Small intestine (tissue), 7 donors: ENCODE data around the gene CELF2. TPM values are rescaled to one million over a fixed set of nuclear protein-coding genes. Genes with fewer than 3 reads are reported as not detected.

Experiments used
- DNase-seq, 2 donors: peaks; one replicate each; pipeline versions ENCODE4 v3.0.0 to v3.0.0-alpha.2; 2013
- FAIRE-seq: peaks from 2 replicates; lab custom pipeline; 2012; peaks lifted over from hg19 to GRCh38; lab: Jason Lieb, UNC
- H3K27ac ChIP-seq, 3 donors: one replicate each; pipeline ENCODE4 v1.5.1; 2013; ENCODE audit warnings: low read length in 2 of 3, mild to moderate bottlenecking in 2 of 3, control low read depth in 1 of 3, inconsistent platforms in 1 of 3, low read depth in 1 of 3, moderate library complexity in 1 of 3
- H3K27me3 ChIP-seq, 3 donors: one replicate each; pipeline ENCODE4 v1.6.1; 2013; ENCODE audit warnings: low read length in 3 of 3, inconsistent platforms in 1 of 3; ENCODE audit not compliant: control insufficient read depth in 3 of 3, insufficient read depth in 3 of 3
- H3K36me3 ChIP-seq, 3 donors: one replicate each; pipeline ENCODE4 v1.6.1; 2013; ENCODE audit warnings: low read length in 3 of 3, inconsistent platforms in 1 of 3, low read depth in 1 of 3, mild to moderate bottlenecking in 1 of 3, moderate library complexity in 1 of 3; ENCODE audit not compliant: control insufficient read depth in 3 of 3, insufficient read depth in 2 of 3
- H3K4me1 ChIP-seq, 3 donors: one replicate each; pipeline ENCODE4 v1.6.1; 2013; ENCODE audit warnings: low read length in 2 of 3, inconsistent platforms in 1 of 3, low read depth in 1 of 3, mild to moderate bottlenecking in 1 of 3, moderate library complexity in 1 of 3; ENCODE audit not compliant: control insufficient read depth in 3 of 3, insufficient read depth in 2 of 3
- H3K4me3 ChIP-seq, 3 donors: one replicate each; pipeline ENCODE4 v1.5.1; 2013; ENCODE audit warnings: low read length in 3 of 3, control low read depth in 1 of 3, inconsistent platforms in 1 of 3, low read depth in 1 of 3, mild to moderate bottlenecking in 1 of 3, moderate library complexity in 1 of 3
- H3K9me3 ChIP-seq, 2 donors: one replicate each; pipeline ENCODE4 v1.6.1; 2013; ENCODE audit warnings: low read depth in 1 of 2, low read length in 1 of 2; ENCODE audit not compliant: control insufficient read depth in 2 of 2, insufficient read depth in 1 of 2
- WGBS, 3 donors: extraction: QIAGEN DNeasy Blood & Tissue Kit; methylation state at CpG; one replicate each; pipeline ENCODE4 v1.1.7; 2013; 5-methylcytosine and 5-hydroxymethylcytosine counted together
- polyA plus RNA-seq, 4 donors: library from polyadenylated mRNA; stranded (reverse) in 3 of 4; unstranded in 1 of 4; fragments of 200-250 nt in 3 of 4; fragments of 120-200 nt in 1 of 4; gene quantifications; one replicate each; pipeline versions ENCODE4 v1.2.1 to v1.2.3, GENCODE V29; 2013
- donor health status: healthy with polysubstance abuse.
- donor health status: control.
- donor health status: control.
- donor health status: Bipolar disorder and iron deficiency.
- donor health status: healthy.

The CELF2 gene
- polyA plus RNA-seq, 4 donors, result 1.8 to 11.6 (median 6.1) TPM

- H3K27me3 ChIP-seq, result peaks cover 0 to 2% (median 0%) of the 10 kb centered on the region in 3 donors
- no peak for FAIRE-seq
- H3K27ac ChIP-seq, result no peak overlapping the region
- H3K4me3 ChIP-seq, result no peak overlapping the region
- no peaks in the 10 kb centered on the region for H3K36me3 ChIP-seq
- WGBS, 3 donors, result 0 to 55% (median 50%) methylated on average over 1 of the region's 1 CpG
- H3K9me3 ChIP-seq, result no peaks in the 10 kb centered on the region
- DNase-seq, result no peak
- peaks cover 0 to 4% (median 0%) of the 10 kb centered on the region in 3 donors for H3K4me1 ChIP-seq
Measured at GRCh38 chr10:11082526-11082925, 64.9 kb downstream of the CELF2 start.

GRCh38 chr10:11083051-11083450 is 65.4 kb downstream of the CELF2 start:
- 90 to 95% (median 91%) methylated on average over 6 of the region's 6 CpGs for WGBS, 3 donors
- Histone ChIP-seq H3K27ac (no peak overlapping the region), H3K36me3 (no peaks in the 10 kb centered on the region), H3K4me3 (no peak overlapping the region), H3K27me3 (peaks cover 0 to 2% (median 0%) of the 10 kb centered on the region in 3 donors), H3K9me3 (no peaks in the 10 kb centered on the region), H3K4me1 (peaks cover 0 to 4% (median 0%) of the 10 kb centered on the region in 3 donors)
- no peak for FAIRE-seq
- DNase-seq, result no peak

DNA sequence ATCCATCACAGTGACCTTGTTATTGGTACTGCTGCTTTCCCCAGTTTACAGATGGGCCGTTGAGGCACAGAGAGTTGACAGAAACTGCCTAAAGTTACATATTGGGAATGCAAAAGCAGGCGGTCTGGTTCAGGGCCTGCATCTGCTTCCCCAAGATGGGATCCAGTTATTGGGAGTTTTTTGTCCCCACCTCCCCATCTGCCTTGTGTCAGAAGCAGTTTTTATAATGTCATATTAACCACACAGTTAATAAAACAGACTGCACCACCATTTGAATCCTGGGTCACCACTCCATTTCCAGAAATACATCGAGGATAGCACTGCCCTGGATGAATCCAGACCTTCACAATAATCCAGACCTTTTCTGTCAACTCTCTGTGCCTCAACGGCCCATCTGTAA is 67.9 kb downstream of the CELF2 start:
- Histone ChIP-seq H3K27me3 (no peaks in the 10 kb centered on the region), H3K4me1 (peaks cover 0 to 4% (median 0%) of the 10 kb centered on the region in 3 donors), H3K27ac (no peak overlapping the region), H3K9me3 (no peaks in the 10 kb centered on the region), H3K36me3 (no peaks in the 10 kb centered on the region), H3K4me3 (no peak overlapping the region)
- DNase-seq (no peak), FAIRE-seq (no peak)
- WGBS, 3 donors, result 71 to 79% (median 74%) methylated on average over 4 of the region's 4 CpGs

GRCh38 chr10:11086177-11086840 is 68.6 kb downstream of the CELF2 start:
- 12 to 55% (median 27%) methylated on average over 13 of the region's 13 CpGs for WGBS, 3 donors
- peak; percentile 84 to 91 for DNase-seq

DNA sequence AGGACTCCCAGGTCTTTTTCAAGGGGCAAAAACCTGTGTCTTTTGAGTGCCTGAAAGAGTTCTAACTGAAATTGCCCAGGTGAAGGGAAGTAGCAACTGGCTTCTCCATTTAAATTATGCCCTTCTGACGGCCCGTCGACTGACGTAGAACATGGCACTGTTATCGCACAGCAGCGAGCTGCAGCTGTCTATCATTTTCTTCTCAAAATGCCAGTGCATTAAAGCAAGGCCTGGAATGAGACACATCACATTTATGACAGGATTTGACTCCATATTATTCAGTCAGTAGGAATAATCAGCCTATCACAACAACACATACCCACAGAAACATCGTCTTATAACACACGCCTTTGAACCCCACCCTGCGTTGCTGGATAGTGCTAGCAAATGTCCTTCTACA is 69.7 kb downstream of the CELF2 start:
- no peak for DNase-seq

More at GRCh38 chr10:11086177-11086840, 68.6 kb downstream of the CELF2 start:
- no peak overlapping the region for H3K4me3 ChIP-seq
- peaks cover 0 to 4% (median 0%) of the 10 kb centered on the region in 3 donors for H3K4me1 ChIP-seq
- H3K27me3 ChIP-seq, result no peaks in the 10 kb centered on the region
- no peaks in the 10 kb centered on the region for H3K9me3 ChIP-seq
- FAIRE-seq, result no peak
- no peak overlapping the region for H3K27ac ChIP-seq
- H3K36me3 ChIP-seq, result no peaks in the 10 kb centered on the region

DNA sequence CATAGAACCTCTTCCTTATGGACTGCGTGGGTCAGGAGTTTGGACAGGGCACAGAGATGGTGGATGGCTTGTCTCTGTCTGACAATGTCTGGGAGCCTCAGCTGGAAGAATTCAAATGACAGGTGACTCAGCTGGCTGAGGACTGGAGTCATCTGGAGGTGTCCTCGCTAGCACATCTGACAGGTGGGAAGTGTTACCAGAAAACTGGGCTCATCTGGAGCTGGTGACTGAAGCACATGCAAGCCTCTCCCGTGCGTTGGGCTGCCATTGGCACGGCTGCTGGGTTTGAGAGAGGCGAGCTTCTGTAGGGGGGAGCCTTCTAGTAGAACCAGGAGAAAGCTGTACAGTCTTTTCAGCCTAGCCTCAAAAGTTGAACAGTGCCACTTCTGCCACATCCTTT is 71.0 kb downstream of the CELF2 start:
- Histone ChIP-seq H3K4me1 (peaks cover 0 to 4% (median 0%) of the 10 kb centered on the region in 3 donors), H3K27ac (no peak overlapping the region), H3K27me3 (no peaks in the 10 kb centered on the region), H3K36me3 (no peaks in the 10 kb centered on the region), H3K9me3 (no peaks in the 10 kb centered on the region), H3K4me3 (no peak overlapping the region)
- DNase-seq (no peak), FAIRE-seq (no peak)
- 86 to 91% (median 91%) methylated on average over 6 of the region's 6 CpGs for WGBS, 3 donors

More for the DNA sequence above, 69.7 kb downstream of the CELF2 start:
- WGBS, 3 donors, result 96 to 99% (median 98%) methylated on average over 9 of the region's 9 CpGs
- no peaks in the 10 kb centered on the region for H3K36me3 ChIP-seq
- no peaks in the 10 kb centered on the region for H3K9me3 ChIP-seq
- no peak overlapping the region for H3K4me3 ChIP-seq
- peaks cover 0 to 4% (median 0%) of the 10 kb centered on the region in 3 donors for H3K4me1 ChIP-seq
- H3K27ac ChIP-seq, result no peak overlapping the region
- no peaks in the 10 kb centered on the region for H3K27me3 ChIP-seq
- no peak for FAIRE-seq

DNA sequence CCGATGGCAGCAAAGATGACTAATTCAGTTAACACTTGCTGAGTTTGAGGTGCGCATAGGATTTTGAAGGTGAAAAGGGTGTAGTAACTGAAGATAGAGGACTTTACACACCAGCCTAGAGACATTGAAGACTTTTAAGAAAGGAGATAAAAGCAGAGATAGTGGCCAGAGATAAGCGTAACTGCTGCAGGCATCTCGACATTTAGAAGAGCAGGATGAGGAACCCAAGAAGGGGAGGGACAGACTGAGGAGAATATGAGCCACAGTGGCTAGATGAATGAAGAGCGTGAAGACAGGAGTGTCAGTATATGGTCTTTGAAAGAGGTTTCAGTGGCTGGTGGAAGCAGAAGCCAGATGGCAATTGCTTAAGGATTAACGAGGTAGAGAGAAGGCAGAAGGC is 71.6 kb downstream of the CELF2 start:
- H3K4me1 ChIP-seq, result peaks cover 0 to 4% (median 0%) of the 10 kb centered on the region in 3 donors
- H3K4me3 ChIP-seq, result no peak overlapping the region
- no peaks in the 10 kb centered on the region for H3K9me3 ChIP-seq
- H3K27me3 ChIP-seq, result no peaks in the 10 kb centered on the region
- H3K27ac ChIP-seq, result no peak overlapping the region
- no peaks in the 10 kb centered on the region for H3K36me3 ChIP-seq
- 78 to 93% (median 84%) methylated on average over 6 of the region's 6 CpGs for WGBS, 3 donors
- DNase-seq (no peak), FAIRE-seq (no peak)

DNA sequence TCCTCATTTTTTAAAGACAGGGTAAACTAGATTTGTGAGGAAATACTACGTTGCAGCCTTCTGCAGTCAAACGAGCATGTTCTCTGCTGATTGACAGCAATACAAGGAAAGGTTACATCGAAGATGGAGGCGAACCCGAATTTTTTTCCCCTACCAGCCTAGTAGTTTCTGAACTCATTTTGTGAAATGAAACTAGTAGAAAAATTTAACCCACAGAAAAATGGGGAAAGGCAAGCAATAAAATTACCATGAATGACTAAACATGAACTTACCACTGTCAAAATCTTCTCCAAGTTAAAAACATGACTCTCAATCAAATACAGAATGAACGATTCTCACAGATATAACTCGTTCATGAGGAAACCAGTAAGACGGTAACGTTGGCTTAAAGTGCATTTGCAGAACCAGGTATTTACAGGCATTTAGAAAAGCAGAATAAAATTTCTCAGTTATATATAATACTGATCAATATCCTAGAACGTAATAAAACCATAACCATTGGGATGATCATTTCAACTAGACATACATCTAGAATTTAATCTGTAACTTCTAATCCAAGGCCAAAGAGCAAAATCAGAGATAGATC is 73.9 kb downstream of the CELF2 start:
- no peak for DNase-seq
- Histone ChIP-seq H3K36me3 (no peaks in the 10 kb centered on the region), H3K9me3 (no peaks in the 10 kb centered on the region), H3K27ac (no peak overlapping the region), H3K4me1 (no peaks in the 10 kb centered on the region), H3K27me3 (no peaks in the 10 kb centered on the region), H3K4me3 (no peak overlapping the region)
- 72 to 86% (median 82%) methylated on average over 10 of the region's 10 CpGs for WGBS, 3 donors
- no peak for FAIRE-seq
